Heart right ventricle (tissue), 16 donors: ENCODE results near the gene SNX19. TPM values are rescaled to one million over a fixed set of nuclear protein-coding genes. Genes with fewer than 3 reads are reported as not detected.

Source experiments
- ATAC-seq, 8 donors: fragments of 200-7000 bp; cut with Tn5 transposase; one replicate each; pipeline ENCODE4 v1.9.1; 2020; ENCODE audit warnings: mild to moderate bottlenecking in 8 of 8, moderate library complexity in 8 of 8, moderate number of reproducible peaks in 1 of 8
- DNase-seq, 2 donors: peaks; one replicate each; pipeline ENCODE4 v3.0.0-alpha.2; 2020
- H3K27ac ChIP-seq, 10 donors: fragments of 200-600 bp; sonication (generic) in 2 of 10; one replicate each; pipeline versions ENCODE4 v1.5.0 to v1.8.0; 2020 to 2022; ENCODE audit warnings: mild to moderate bottlenecking in 3 of 10
- H3K27me3 ChIP-seq, 7 donors: fragments of 200-600 bp; one replicate each; pipeline ENCODE4 v1.8.0; 2021 to 2022; ENCODE audit warnings: mild to moderate bottlenecking in 2 of 7
- H3K36me3 ChIP-seq, 9 donors: fragments of 200-600 bp; sonication (generic) in 1 of 9; one replicate each; pipeline versions ENCODE4 v1.5.0 to v1.8.0; 2020 to 2022; ENCODE audit warnings: mild to moderate bottlenecking in 2 of 9
- H3K4me1 ChIP-seq, 9 donors: fragments of 200-600 bp; sonication (generic) in 1 of 9; one replicate each; pipeline versions ENCODE4 v1.5.0 to v1.8.0; 2020 to 2022; ENCODE audit warnings: mild to moderate bottlenecking in 4 of 9
- H3K4me3 ChIP-seq, 10 donors: fragments of 200-600 bp; sonication (generic) in 2 of 10; one replicate each; pipeline versions ENCODE4 v1.5.0 to v1.8.0; 2020 to 2022; ENCODE audit warnings: mild to moderate bottlenecking in 7 of 10, moderate library complexity in 2 of 10
- H3K9me3 ChIP-seq, 11 donors: fragments of 200-600 bp in 10 of 11; sonication (generic) in 2 of 11; one replicate each; pipeline versions ENCODE4 v1.5.0 to v1.8.0; 2013 to 2022; ENCODE audit warnings: mild to moderate bottlenecking in 2 of 11, control low read depth in 1 of 11, moderate library complexity in 1 of 11
- CTCF ChIP-seq, 9 donors: fragments of 200-600 bp; sonication (generic) in 2 of 9; IDR thresholded peaks; one replicate each; pipeline versions ENCODE4 v1.5.0 to v1.8.0; 2021 to 2022; ENCODE audit warnings: antibody characterized with exemption in 9 of 9, mild to moderate bottlenecking in 5 of 9, moderate library complexity in 1 of 9
- WGBS, 2 donors: extraction: QIAGEN DNeasy Blood & Tissue Kit; methylation state at CpG; one replicate each; pipeline ENCODE4 v1.1.7; 2013; ENCODE audit warnings: inconsistent platforms in 1 of 2; 5-methylcytosine and 5-hydroxymethylcytosine counted together
- intact Hi-C, 10 donors: fragments of 100-400 bp; cut with DNase I; formaldehyde crosslinking; loops; one replicate each; pipeline versions ENCODE4 v1.11.1 to v1.14.2; 2022
- polyA plus RNA-seq, 2 donors: library from polyadenylated mRNA; stranded (reverse); fragments of 200-250 nt; gene quantifications; one replicate each; pipeline ENCODE4 v1.2.3, GENCODE V29; 2013
- total RNA-seq, 10 donors: library from RNA; stranded (reverse); fragmentation: NEBNext Ultra II Directional in 3 of 10; extraction: Animal tissue kit (Norgen Biotek cat#: 25700) in 3 of 10; gene quantifications; one replicate each; pipeline versions ENCODE4 v1.2.1 to v1.2.4, GENCODE V29; 2021 to 2023
- donor health status: Arrhythmogenic right ventricular cardiomyopathy.
- donor health status: ischemic (EF 13 %, LVEDD 7.1; RV severe dilation, severe dysfunction).
- donor health status: healthy with polysubstance abuse.
- donor health status: DM: no; HTN: yes; CAD: no.
- donor health status: DM: no; HTN: no; CAD: no.
- donor health status: ischemic (EF 25% LVEDD 6.9; RV normal size, moderate dysfunction).
- donor health status: ischemic (EF 25% LVEDD 5.7; RV mildly dilated, moderate dysfunction).
- donor health status: healthy.
- donor health status: DM: yes; HTN: yes; CAD: no.
- donor health status: Ischemic cardiomyopathy.
- donor health status: ischemic (EF 35%, LVEDD 5.7; RV mildly dilated, moderate dysfunction).
- donor health status: nonischemic (EF 11% LVEDD 7.7; RV severe dilation, severe dysfunction).
- donor health status: DM: yes; HTN: yes; CAD: no.
- donor health status: PGD.
- donor health status: ischemic (EF 29% LVEDD 5.4; RV normal size, mild dysfunction).
- donor health status: nonischemic (EF 23%, LVEDD 6.1; RV moderate dilation, normal function).

The SNX19 gene
- total and polyA plus RNA-seq, 12 donors = 10.4 to 60.9 (median 53.5) TPM

- no peaks in the 10 kb centered on the region for H3K27me3 ChIP-seq
- peak overlapping the region in 8 of 10 donors; percentile 59 to 80 (median 74) for H3K27ac ChIP-seq
- no peaks in the 10 kb centered on the region for H3K9me3 ChIP-seq
- intact Hi-C loops = no loop called here
- no peak overlapping the region for H3K4me3 ChIP-seq
- H3K36me3 ChIP-seq = peaks cover 0 to 74% (median 17%) of the 10 kb centered on the region in 9 donors
- WGBS, 2 donors = 52 to 63% methylated on average over 5 of the region's 5 CpGs
- ATAC-seq = peak; percentile 54 to 89 (median 69)
- no peak for TF ChIP-seq CTCF (IDR thresholded peaks at IDR 0.05)
- peak in 1 of 2 donors; percentile 15 for DNase-seq
- peaks cover 0 to 68% (median 29%) of the 10 kb centered on the region in 9 donors for H3K4me1 ChIP-seq
These were observed 44.2 kb downstream of the SNX19 start for GRCh38 chr11:130872102-130872501.

- H3K27ac ChIP-seq = peak overlapping the region in 8 of 10 donors; percentile 5 to 80 (median 74)
- H3K4me3 ChIP-seq = no peak overlapping the region
- no peaks in the 10 kb centered on the region for H3K27me3 ChIP-seq
- no peak for DNase-seq
- H3K4me1 ChIP-seq = peaks cover 0 to 68% (median 27%) of the 10 kb centered on the region in 9 donors
- TF ChIP-seq CTCF (IDR thresholded peaks at IDR 0.05) = no peak
- peaks cover 0 to 70% (median 12%) of the 10 kb centered on the region in 9 donors for H3K36me3 ChIP-seq
- 43 to 50% methylated on average over 2 of the region's 2 CpGs for WGBS, 2 donors
- intact Hi-C loops = no loop called here
- ATAC-seq = no peak
- H3K9me3 ChIP-seq = no peaks in the 10 kb centered on the region
These were observed 44.7 kb downstream of the SNX19 start for GRCh38 chr11:130871616-130872015.

- H3K36me3 ChIP-seq = peaks cover 0 to 42% (median 5%) of the 10 kb centered on the region in 9 donors
- no peak overlapping the region for H3K27ac ChIP-seq
- no peak overlapping the region for H3K4me3 ChIP-seq
- WGBS, 2 donors = 73 to 82% methylated on average over 7 of the region's 7 CpGs
- no peaks in the 10 kb centered on the region for H3K27me3 ChIP-seq
- H3K4me1 ChIP-seq = peaks cover 0 to 62% (median 36%) of the 10 kb centered on the region in 9 donors
- intact Hi-C loops = loop anchor here in 3 of 10 donors (10.0 kb wide), 1 partner anchor 654 kb away; no protein-coding TSS in a partner anchor
- no peak for TF ChIP-seq CTCF (IDR thresholded peaks at IDR 0.05)
- no peak for DNase-seq
- no peaks in the 10 kb centered on the region for H3K9me3 ChIP-seq
- ATAC-seq = no peak
These were observed 47.4 kb downstream of the SNX19 start for GRCh38 chr11:130868721-130869390.

- H3K27ac ChIP-seq = peak overlapping the region in 1 of 10 donors; percentile 90
These were observed 48.1 kb downstream of the SNX19 start for GRCh38 chr11:130868086-130868710.

More at GRCh38 chr11:130868086-130868710, 48.1 kb downstream of the SNX19 start:
- intact Hi-C loops = loop anchor here in 3 of 10 donors (10.0 kb wide), 1 partner anchor 653 kb away; no protein-coding TSS in a partner anchor
- no peaks in the 10 kb centered on the region for H3K9me3 ChIP-seq
- peaks cover 0 to 35% (median 0%) of the 10 kb centered on the region in 9 donors for H3K36me3 ChIP-seq
- no peak for TF ChIP-seq CTCF (IDR thresholded peaks at IDR 0.05)
- DNase-seq (no peak), ATAC-seq (no peak)
- no peak overlapping the region for H3K4me3 ChIP-seq
- WGBS, 2 donors = 69 to 79% methylated on average over 8 of the region's 8 CpGs
- H3K27me3 ChIP-seq = no peaks in the 10 kb centered on the region
- H3K4me1 ChIP-seq = peaks cover 0 to 56% (median 31%) of the 10 kb centered on the region in 9 donors
